HEK293T (cell line): ENCODE measurements around the gene NUPR2.

Source experiments
- ARNT ChIP-seq: fragments of 450-650 bp; IDR thresholded peaks from 2 replicates; pipeline ENCODE4 v1.6.1; 2017; ENCODE audit warnings: mild to moderate bottlenecking
- FOXA1 ChIP-seq: fragments of 450-650 bp; IDR thresholded peaks from 2 replicates; pipeline ENCODE4 v1.6.1; 2016; ENCODE audit warnings: mild to moderate bottlenecking
- FOXM1 ChIP-seq: fragments of 450-650 bp; IDR thresholded peaks from 2 replicates; pipeline ENCODE4 v1.6.1; 2017; ENCODE audit warnings: mild to moderate bottlenecking, borderline replicate concordance
- NFRKB ChIP-seq: fragments of 450-650 bp; IDR thresholded peaks from 2 replicates; pipeline ENCODE4 v1.6.1; 2016; ENCODE audit warnings: mild to moderate bottlenecking, moderate library complexity
- SUZ12 ChIP-seq: fragments of 450-650 bp; IDR thresholded peaks from 2 replicates; pipeline ENCODE4 v1.6.1; 2016; ENCODE audit warnings: mild to moderate bottlenecking
- ZNF384 ChIP-seq: fragments of 450-650 bp; IDR thresholded peaks from 2 replicates; pipeline ENCODE4 v1.6.1; 2016

DNA sequence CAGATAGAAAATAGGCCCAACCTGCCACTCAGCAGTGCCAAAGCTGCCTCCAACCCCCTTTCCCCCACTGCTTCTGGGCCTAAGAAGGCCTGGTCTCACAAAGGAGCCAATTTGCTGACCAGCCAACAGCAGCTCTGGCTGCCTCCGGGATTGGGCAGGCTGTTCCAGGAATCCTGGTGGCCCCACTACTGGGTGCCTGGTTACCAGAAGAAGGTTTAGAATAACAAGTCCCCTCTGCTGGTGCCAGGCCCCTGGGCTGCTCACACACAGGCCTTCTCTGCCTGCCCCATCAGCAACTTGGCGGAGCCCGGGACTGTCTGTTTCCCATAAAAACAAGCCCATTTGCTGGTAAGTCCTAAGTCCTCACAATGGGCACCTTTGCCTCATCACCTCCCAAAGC, 24.6 kb downstream of the NUPR2 start:
- TF ChIP-seq FOXM1 (no peak), FOXA1 (no peak), SUZ12 (no peak), ZNF384 (no peak), NFRKB (no peak), ARNT (no peak)
